ENCODE measurements around the gene HOXB3.

The HOXB3 gene

DNA sequence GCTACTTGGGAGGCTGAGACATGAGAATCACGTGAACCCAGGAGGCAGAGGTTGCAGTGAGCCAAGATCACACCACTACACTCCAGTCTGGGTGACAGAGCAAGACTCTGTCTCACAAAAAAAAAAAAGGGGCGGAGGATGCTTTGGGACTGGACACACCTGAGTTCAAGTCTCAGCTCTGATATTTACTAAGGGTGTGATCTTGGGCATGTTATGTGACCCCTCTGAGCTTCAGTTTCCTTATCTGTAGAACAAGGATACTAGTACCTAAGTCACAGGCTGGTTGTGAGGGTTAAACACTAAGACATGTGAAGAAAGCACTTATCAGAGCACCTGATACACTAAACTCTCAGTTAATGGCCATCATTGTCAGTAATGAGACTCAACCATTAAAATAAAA is 85.1 kb downstream of the HOXB3 start:
- ChIA-PET CTCF (interaction anchor here (0.7 to 5.0 kb wide), 10 partner anchors 8 to 153 kb away, joined by 3 to 36 read pairs (median 4); partner anchors contain the start of gene HOXB5), POLR2A (interaction anchor here (0.6 to 1.5 kb wide), 2 partner anchors 18 to 102 kb away, joined by 4 read pairs; no protein-coding TSS in a partner anchor)
- TF ChIP-seq ZNF600 (tag by site-specific recombination; IDR thresholded peaks at IDR 0.05) (no peak), HOXA7 (CRISPR knock-in tag; IDR thresholded peaks at IDR 0.05; ENCODE audit: borderline replicate concordance) (no peak)
- TF ChIP-seq, protein P1, sequence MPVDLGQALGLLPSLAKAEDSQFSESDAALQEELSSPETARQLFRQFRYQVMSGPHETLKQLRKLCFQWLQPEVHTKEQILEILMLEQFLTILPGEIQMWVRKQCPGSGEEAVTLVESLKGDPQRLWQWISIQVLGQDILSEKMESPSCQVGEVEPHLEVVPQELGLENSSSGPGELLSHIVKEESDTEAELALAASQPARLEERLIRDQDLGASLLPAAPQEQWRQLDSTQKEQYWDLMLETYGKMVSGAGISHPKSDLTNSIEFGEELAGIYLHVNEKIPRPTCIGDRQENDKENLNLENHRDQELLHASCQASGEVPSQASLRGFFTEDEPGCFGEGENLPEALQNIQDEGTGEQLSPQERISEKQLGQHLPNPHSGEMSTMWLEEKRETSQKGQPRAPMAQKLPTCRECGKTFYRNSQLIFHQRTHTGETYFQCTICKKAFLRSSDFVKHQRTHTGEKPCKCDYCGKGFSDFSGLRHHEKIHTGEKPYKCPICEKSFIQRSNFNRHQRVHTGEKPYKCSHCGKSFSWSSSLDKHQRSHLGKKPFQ (tag by site-specific recombination; IDR thresholded peaks at IDR 0.05): peak; percentile 66; the same call in 1 of the 2 replicates
- Histone ChIP-seq H3K9me3 (ENCODE audit: control insufficient read depth, insufficient read depth, low read depth, low read length) (no peaks in the 10 kb centered on the region), H3K36me3 (ENCODE audit: control insufficient read depth in 2 of 2, insufficient read depth in 1 of 2, low read length in 2 of 2) (no peaks in the 10 kb centered on the region), H3K4me3 (ENCODE audit: low read depth, low read length) (no peak overlapping the region), H3K27ac (ENCODE audit: extremely low read depth, low read depth, low read length) (no peak overlapping the region; the same call in 1 of the 2 replicates), H3K4me1 (ENCODE audit: control insufficient read depth, insufficient read depth, low read length) (peaks cover 32% of the 10 kb centered on the region)

DNA sequence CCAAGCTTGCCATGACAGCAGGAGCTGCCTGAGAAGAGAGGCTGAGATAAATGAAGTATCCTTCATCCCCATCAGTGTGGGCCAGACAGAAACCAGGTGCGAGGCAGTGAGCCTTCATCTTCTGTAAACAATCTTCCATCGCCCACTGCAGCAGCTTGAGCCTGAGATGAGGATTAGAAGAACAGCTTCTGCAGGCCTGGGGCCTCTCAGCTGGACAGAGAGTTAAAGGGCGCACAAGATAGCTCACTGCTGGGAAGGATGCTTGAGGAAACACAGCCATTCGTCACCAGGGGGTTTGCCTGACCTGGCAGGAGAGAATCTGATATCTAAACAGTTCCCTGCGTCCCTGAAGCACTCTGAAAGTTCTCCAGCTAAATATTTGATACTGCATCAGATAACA is 86.3 kb downstream of the HOXB3 start:
- H3K4me1 ChIP-seq (ENCODE audit: control insufficient read depth, insufficient read depth, low read length): peaks cover 38% of the 10 kb centered on the region
- H3K27ac ChIP-seq (ENCODE audit: extremely low read depth, low read depth, low read length): peak overlapping the region; percentile 6; the same call in 1 of the 2 replicates
- no peaks in the 10 kb centered on the region for H3K36me3 ChIP-seq (ENCODE audit: control insufficient read depth in 2 of 2, insufficient read depth in 1 of 2, low read length in 2 of 2)
- POLR2A ChIA-PET: interaction anchor here (0.8 to 1.4 kb wide), 3 partner anchors 37 to 122 kb away, joined by 3 to 10 read pairs (median 3); partner anchors contain the start of gene HOXB9
- CTCF ChIA-PET: interaction anchor here (0.7 to 5.0 kb wide), 7 partner anchors 10 to 170 kb away, joined by 3 to 36 read pairs (median 4); partner anchors contain the start of gene HOXB5
- TF ChIP-seq ZNF341 (tag by site-specific recombination; IDR thresholded peaks at IDR 0.05; ENCODE audit: low read depth) (peak; percentile 64), GLIS1 (tag by site-specific recombination; IDR thresholded peaks at IDR 0.05) (peak; percentile 66), ZIC2 (tag by site-specific recombination; IDR thresholded peaks at IDR 0.05) (peak; percentile 99), TCF7L2 (IDR thresholded peaks at IDR 0.05; ENCODE audit: borderline replicate concordance, low read depth, low read length) (0 out of 2 replicates have a peak, but pooled peaks have one; percentile 14), ZFHX2 (tag by site-specific recombination; conservative IDR thresholded peaks at IDR 0.05) (peak; percentile 37), SP7 (tag by site-specific recombination; IDR thresholded peaks at IDR 0.05) (peak; percentile 34; the same call in 1 of the 2 replicates), ZBTB8A (tag by site-specific recombination; IDR thresholded peaks at IDR 0.05) (no peak), OSR2 (tag by site-specific recombination; IDR thresholded peaks at IDR 0.05) (peak; percentile 44), ZNF311 (tag by site-specific recombination; IDR thresholded peaks at IDR 0.05; ENCODE audit: borderline replicate concordance) (no peak)
- no peaks in the 10 kb centered on the region for H3K9me3 ChIP-seq (ENCODE audit: control insufficient read depth, insufficient read depth, low read depth, low read length)
- H3K4me3 ChIP-seq (ENCODE audit: low read depth, low read length): no peak overlapping the region

DNA sequence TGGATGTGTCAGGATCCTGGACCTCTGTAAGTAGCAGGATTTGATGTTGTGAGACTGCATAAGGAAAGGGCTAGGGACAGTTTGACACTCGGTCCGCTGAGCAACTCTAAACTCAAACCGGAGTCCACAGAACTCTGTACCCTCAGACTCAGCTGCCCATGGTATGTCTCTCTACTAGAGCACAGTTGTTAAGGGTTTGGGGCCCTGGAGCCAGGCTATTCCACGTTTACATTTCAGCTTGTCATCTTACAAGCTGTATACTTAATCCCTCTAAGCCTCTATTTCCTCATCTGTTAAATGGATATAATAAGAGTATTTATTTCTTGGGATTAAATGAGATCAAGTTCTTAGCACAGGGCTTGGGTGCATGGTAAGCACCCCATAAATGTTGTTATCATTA is 87.1 kb downstream of the HOXB3 start:
- ChIA-PET POLR2A (interaction anchor here (1.3 to 1.4 kb wide), 2 partner anchors 38 to 123 kb away, joined by 3 to 10 read pairs; partner anchors contain the start of gene HOXB9), CTCF (interaction anchor here (3.8 to 5.0 kb wide), 2 partner anchors 9 to 20 kb away, joined by 15 to 36 read pairs; no protein-coding TSS in a partner anchor)
- Histone ChIP-seq H3K9me3 (ENCODE audit: control insufficient read depth, insufficient read depth, low read depth, low read length) (no peaks in the 10 kb centered on the region), H3K4me3 (ENCODE audit: low read depth, low read length) (no peak overlapping the region), H3K4me1 (ENCODE audit: control insufficient read depth, insufficient read depth, low read length) (peaks cover 38% of the 10 kb centered on the region), H3K36me3 (ENCODE audit: control insufficient read depth in 2 of 2, insufficient read depth in 1 of 2, low read length in 2 of 2) (no peaks in the 10 kb centered on the region), H3K27ac (ENCODE audit: extremely low read depth, low read depth, low read length) (peak overlapping the region; percentile 7; the same call in 1 of the 2 replicates)
- TF ChIP-seq ZNF433 (tag by site-specific recombination; IDR thresholded peaks at IDR 0.05; ENCODE audit: low read depth) (no peak), ZNF266 (tag by site-specific recombination; IDR thresholded peaks at IDR 0.05; ENCODE audit: low read depth) (no peak), ZNF146 (tag by site-specific recombination; IDR thresholded peaks at IDR 0.05) (no peak)

DNA sequence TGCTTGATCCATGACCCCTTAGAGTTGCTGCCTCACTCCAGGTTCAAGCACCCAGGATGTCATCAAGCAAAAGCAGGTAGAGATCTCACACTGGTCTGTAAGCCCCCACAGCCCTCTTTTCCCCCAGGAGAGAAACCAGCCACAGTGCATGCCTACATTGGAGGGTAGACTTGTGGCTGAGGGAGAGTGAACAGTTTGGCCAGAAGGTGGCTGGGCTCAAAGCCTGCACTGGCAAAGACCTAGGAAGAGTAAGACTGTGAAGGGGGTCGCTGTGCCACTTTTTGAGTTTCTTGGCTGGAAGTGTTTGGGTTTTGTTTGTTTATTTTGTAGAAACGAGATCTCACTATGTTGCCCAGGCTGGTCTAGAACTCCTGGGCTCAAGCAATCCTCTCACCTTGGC is 87.7 kb downstream of the HOXB3 start:
- POLR2A ChIA-PET: interaction anchor here (1.6 kb wide), 1 partner anchor 39 kb away, joined by 6 read pairs; no protein-coding TSS in a partner anchor
- no peak overlapping the region for H3K4me3 ChIP-seq (ENCODE audit: low read depth, low read length)
- CTCF ChIA-PET: interaction anchor here (1.1 to 5.0 kb wide), 3 partner anchors 9 to 39 kb away, joined by 6 to 36 read pairs (median 15); no protein-coding TSS in a partner anchor
- peaks cover 38% of the 10 kb centered on the region for H3K4me1 ChIP-seq (ENCODE audit: control insufficient read depth, insufficient read depth, low read length)
- no peak for TF ChIP-seq PRDM1 (tag by site-specific recombination; IDR thresholded peaks at IDR 0.05)
- TF ChIP-seq, protein P1 (tag by site-specific recombination; IDR thresholded peaks at IDR 0.05): 0 out of 2 replicates have a peak, but pooled peaks have one; percentile 39
- peak; percentile 60; the same call in 1 of the 2 replicates for TF ChIP-seq ZNF121 (tag by site-specific recombination; IDR thresholded peaks at IDR 0.05)
- TF ChIP-seq, protein P2, sequence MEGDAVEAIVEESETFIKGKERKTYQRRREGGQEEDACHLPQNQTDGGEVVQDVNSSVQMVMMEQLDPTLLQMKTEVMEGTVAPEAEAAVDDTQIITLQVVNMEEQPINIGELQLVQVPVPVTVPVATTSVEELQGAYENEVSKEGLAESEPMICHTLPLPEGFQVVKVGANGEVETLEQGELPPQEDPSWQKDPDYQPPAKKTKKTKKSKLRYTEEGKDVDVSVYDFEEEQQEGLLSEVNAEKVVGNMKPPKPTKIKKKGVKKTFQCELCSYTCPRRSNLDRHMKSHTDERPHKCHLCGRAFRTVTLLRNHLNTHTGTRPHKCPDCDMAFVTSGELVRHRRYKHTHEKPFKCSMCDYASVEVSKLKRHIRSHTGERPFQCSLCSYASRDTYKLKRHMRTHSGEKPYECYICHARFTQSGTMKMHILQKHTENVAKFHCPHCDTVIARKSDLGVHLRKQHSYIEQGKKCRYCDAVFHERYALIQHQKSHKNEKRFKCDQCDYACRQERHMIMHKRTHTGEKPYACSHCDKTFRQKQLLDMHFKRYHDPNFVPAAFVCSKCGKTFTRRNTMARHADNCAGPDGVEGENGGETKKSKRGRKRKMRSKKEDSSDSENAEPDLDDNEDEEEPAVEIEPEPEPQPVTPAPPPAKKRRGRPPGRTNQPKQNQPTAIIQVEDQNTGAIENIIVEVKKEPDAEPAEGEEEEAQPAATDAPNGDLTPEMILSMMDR (tag by site-specific recombination; IDR thresholded peaks at IDR 0.05): peak; percentile 72
- H3K9me3 ChIP-seq (ENCODE audit: control insufficient read depth, insufficient read depth, low read depth, low read length): no peaks in the 10 kb centered on the region
- no peaks in the 10 kb centered on the region for H3K36me3 ChIP-seq (ENCODE audit: control insufficient read depth in 2 of 2, insufficient read depth in 1 of 2, low read length in 2 of 2)
- H3K27ac ChIP-seq (ENCODE audit: extremely low read depth, low read depth, low read length): peak overlapping the region; percentile 7; the same call in 1 of the 2 replicates

All from HEK293 (cell line).